ENCODE data around the gene PTPRJ. TPM values are rescaled to one million over a fixed set of nuclear protein-coding genes. Genes with fewer than 3 reads are reported as not detected.

Gene PTPRJ
- total RNA-seq, 1 experiment from 2014 or later = 10.5 TPM

DNA sequence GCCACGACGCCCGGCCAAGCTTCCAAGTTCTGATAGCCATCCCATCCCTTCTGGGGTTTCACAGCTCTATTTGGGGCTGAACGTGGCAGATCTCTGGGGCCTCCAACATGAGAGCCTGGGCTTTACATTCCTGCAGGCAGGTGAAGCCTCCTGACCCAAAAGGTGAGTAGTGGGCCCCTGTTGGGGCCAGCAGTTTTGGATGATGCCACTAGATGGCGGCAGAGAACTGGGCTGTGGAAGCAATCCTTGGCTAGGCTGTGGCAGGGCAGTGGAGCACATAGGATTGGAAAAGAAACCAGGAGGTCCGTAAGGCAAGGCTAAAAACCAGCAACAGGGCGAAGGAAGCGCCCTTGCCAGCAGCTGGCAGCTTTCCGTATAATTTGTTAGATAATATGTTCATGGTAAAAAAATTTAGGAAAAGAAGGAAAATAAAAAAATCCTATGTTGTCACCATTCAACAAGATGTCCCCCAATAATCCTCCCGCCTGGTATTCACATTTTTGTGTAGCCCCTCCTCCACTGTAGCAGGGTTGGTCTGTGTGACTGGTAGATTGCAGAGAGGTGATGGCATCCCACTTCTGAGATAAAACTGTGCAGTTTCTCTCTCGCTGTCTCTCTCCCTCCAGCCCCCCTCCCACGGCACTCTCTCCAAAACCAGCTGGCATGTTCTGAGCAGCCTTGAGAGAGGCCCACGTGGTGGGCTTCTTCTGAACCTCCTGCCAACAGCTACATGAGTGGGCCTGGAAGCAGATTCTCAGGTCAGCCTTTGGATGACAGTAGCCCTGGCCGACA is 192.7 kb downstream of the PTPRJ start:
- no TSS peak for BruUV-seq (replicated peaks)
- intact Hi-C loops (cut with micrococcal nuclease) = loop anchor here (5.0 kb wide), 1 partner anchor 241 kb away; no protein-coding TSS in a partner anchor

DNA sequence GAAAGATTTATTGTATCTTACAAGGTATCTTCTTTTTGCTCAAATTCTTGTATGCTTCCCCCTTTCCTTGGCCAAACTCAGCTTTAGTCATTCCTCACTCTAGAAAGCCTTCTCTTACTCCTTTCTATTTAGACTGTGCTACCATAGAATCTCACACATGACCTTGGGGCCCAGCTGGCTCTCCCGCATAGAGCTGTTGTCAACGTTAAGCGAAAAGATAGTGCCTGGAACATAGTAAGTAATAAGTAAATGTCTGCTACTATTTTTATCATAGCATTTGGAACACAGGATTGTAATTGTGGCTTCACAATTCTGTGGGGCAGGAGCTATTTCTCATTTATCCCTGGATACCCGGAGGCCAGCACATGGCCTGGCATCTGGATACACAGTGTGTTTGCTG is 197.3 kb downstream of the PTPRJ start:
- POLR2A ChIA-PET (ENCODE audit: unreplicated experiment) = no interaction called here
- CTCF ChIA-PET = no interaction called here
- no peak overlapping the region for H3K4me3 ChIP-seq (ENCODE audit: low read length)
- H3K9me3 ChIP-seq (ENCODE audit: low read length) = no peaks in the 10 kb centered on the region
- no peaks in the 10 kb centered on the region for H3K27me3 ChIP-seq (ENCODE audit: low read length)
- BruUV-seq (replicated peaks) = no TSS peak
- intact Hi-C loops (cut with micrococcal nuclease) = no loop called here
- H3K79me2 ChIP-seq (ENCODE audit: low read length) = no peaks in the 10 kb centered on the region
- TF ChIP-seq EZH2phosphoT487 (IDR thresholded peaks at IDR 0.05; ENCODE audit: borderline replicate concordance, low read length) (no peak), EZH2 (IDR thresholded peaks at IDR 0.05; ENCODE audit: low read length, unreplicated experiment) (no peak), CTCF (conservative IDR thresholded peaks at IDR 0.05; ENCODE audit: low read depth, low read length) (no peak)
- H3K9ac ChIP-seq (ENCODE audit: low read length) = no peak overlapping the region
- no peaks in the 10 kb centered on the region for H4K20me1 ChIP-seq (ENCODE audit: low read length)
- no peak overlapping the region for H2AFZ ChIP-seq (ENCODE audit: low read length)
- no peaks in the 10 kb centered on the region for H3K36me3 ChIP-seq (ENCODE audit: low read depth, low read length)
- no peak overlapping the region for H3K4me2 ChIP-seq (ENCODE audit: low read length)
- H3F3A ChIP-seq (ENCODE audit: low read length, unreplicated experiment) = no peaks in the 10 kb centered on the region
- no peaks in the 10 kb centered on the region for H3K4me1 ChIP-seq (ENCODE audit: insufficient read depth, low read length)
- DNase-seq (no peak), ATAC-seq (no peak)
- H3K27ac ChIP-seq (ENCODE audit: low read length) = no peak overlapping the region
- no peaks in the 10 kb centered on the region for H3K9me2 ChIP-seq (replicated peaks; ENCODE audit: low read length)

More for the DNA sequence above, 192.7 kb downstream of the PTPRJ start:
- H2AFZ ChIP-seq (ENCODE audit: low read length) = no peak overlapping the region
- no peak overlapping the region for H3K27ac ChIP-seq (ENCODE audit: low read length)
- ATAC-seq (peak; percentile 88), DNase-seq (peak; percentile 74)
- H4K20me1 ChIP-seq (ENCODE audit: low read length) = no peaks in the 10 kb centered on the region
- H3K9me2 ChIP-seq (replicated peaks; ENCODE audit: low read length) = no peaks in the 10 kb centered on the region
- H3K4me2 ChIP-seq (ENCODE audit: low read length) = no peak overlapping the region
- H3K9ac ChIP-seq (ENCODE audit: low read length) = no peak overlapping the region
- no peaks in the 10 kb centered on the region for H3K79me2 ChIP-seq (ENCODE audit: low read length)
- no peaks in the 10 kb centered on the region for H3K4me1 ChIP-seq (ENCODE audit: insufficient read depth, low read length)
- CTCF ChIA-PET = no interaction called here
- H3F3A ChIP-seq (ENCODE audit: low read length, unreplicated experiment) = no peaks in the 10 kb centered on the region
- H3K27me3 ChIP-seq (ENCODE audit: low read length) = no peaks in the 10 kb centered on the region
- H3K4me3 ChIP-seq (ENCODE audit: low read length) = no peak overlapping the region
- no peaks in the 10 kb centered on the region for H3K9me3 ChIP-seq (ENCODE audit: low read length)
- no peaks in the 10 kb centered on the region for H3K36me3 ChIP-seq (ENCODE audit: low read depth, low read length)
- POLR2A ChIA-PET (ENCODE audit: unreplicated experiment) = no interaction called here
- no peak for TF ChIP-seq EZH2 (IDR thresholded peaks at IDR 0.05; ENCODE audit: low read length, unreplicated experiment)
- peak; percentile 87 for TF ChIP-seq CTCF (conservative IDR thresholded peaks at IDR 0.05; ENCODE audit: low read depth, low read length)
- TF ChIP-seq EZH2phosphoT487 (IDR thresholded peaks at IDR 0.05; ENCODE audit: borderline replicate concordance, low read length) = no peak

- no peaks in the 10 kb centered on the region for H3F3A ChIP-seq (ENCODE audit: low read length, unreplicated experiment)
- intact Hi-C loops (cut with micrococcal nuclease) = no loop called here
- no peak overlapping the region for H3K9ac ChIP-seq (ENCODE audit: low read length)
- H3K9me3 ChIP-seq (ENCODE audit: low read length) = no peaks in the 10 kb centered on the region
- no peaks in the 10 kb centered on the region for H3K9me2 ChIP-seq (replicated peaks; ENCODE audit: low read length)
- ChIA-PET POLR2A (ENCODE audit: unreplicated experiment) (no interaction called here), CTCF (no interaction called here)
- no peaks in the 10 kb centered on the region for H3K36me3 ChIP-seq (ENCODE audit: low read depth, low read length)
- no peaks in the 10 kb centered on the region for H4K20me1 ChIP-seq (ENCODE audit: low read length)
- H3K27me3 ChIP-seq (ENCODE audit: low read length) = no peaks in the 10 kb centered on the region
- no TSS peak for BruUV-seq (replicated peaks)
- H3K4me1 ChIP-seq (ENCODE audit: insufficient read depth, low read length) = no peaks in the 10 kb centered on the region
- no peaks in the 10 kb centered on the region for H3K79me2 ChIP-seq (ENCODE audit: low read length)
- no peak for ATAC-seq
- no peak overlapping the region for H3K4me3 ChIP-seq (ENCODE audit: low read length)
- no peak overlapping the region for H3K4me2 ChIP-seq (ENCODE audit: low read length)
- no peak for DNase-seq
- TF ChIP-seq EZH2phosphoT487 (IDR thresholded peaks at IDR 0.05; ENCODE audit: borderline replicate concordance, low read length) (no peak), CTCF (conservative IDR thresholded peaks at IDR 0.05; ENCODE audit: low read depth, low read length) (no peak)
- H2AFZ ChIP-seq (ENCODE audit: low read length) = no peak overlapping the region
- H3K27ac ChIP-seq (ENCODE audit: low read length) = no peak overlapping the region
These were observed 200.3 kb downstream of the PTPRJ start for GRCh38 chr11:48180627-48181026.
